ENCODE data around the gene BSCL2. TPM values are rescaled to one million over a fixed set of nuclear protein-coding genes. Genes with fewer than 3 reads are reported as not detected.
A peak's percentile ranks its signal among the peaks of the same experiment; 100 is the strongest.

Gene BSCL2
- total RNA-seq, 2 donors from 2014 or later, result 148 to 187 TPM

DNA sequence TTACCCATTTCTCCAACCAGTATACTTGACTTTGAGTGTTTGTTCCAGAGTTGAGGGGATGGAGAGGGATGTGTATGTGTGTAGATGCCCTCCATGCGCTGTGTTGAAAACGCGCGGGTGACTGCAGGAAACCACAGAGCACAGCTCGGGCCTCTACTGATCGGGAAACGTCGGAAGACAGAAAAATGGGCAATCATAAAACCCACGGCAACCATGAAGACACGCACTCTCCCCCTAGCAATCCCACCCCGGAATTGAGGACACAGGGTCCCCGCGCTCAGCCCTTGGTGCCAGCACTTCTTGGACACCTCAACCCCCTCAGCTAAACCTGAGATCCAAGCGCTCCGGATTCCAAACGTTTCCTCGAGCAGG, 36.0 kb downstream of the BSCL2 start:
- Histone ChIP-seq H3K4me1 (replicated peaks) (peaks cover 19% of the 10 kb centered on the region), H3K36me3 (no peaks in the 10 kb centered on the region), H3K4me3 (peak overlapping the region; percentile 61 to 69), H3K27me3 (replicated peaks; ENCODE audit: insufficient read depth) (no peaks in the 10 kb centered on the region), H3K27ac (peak overlapping the region; percentile 82 to 87), H3K9me3 (no peaks in the 10 kb centered on the region)
- intact Hi-C loops (cut with DNase I), result no loop called here
- no peak for DNase-seq (ENCODE audit: low spot score)
- under 1% methylated on average over 17 of the region's 17 CpGs for WGBS
- no peak for TF ChIP-seq POLR2AphosphoS5 (IDR thresholded peaks at IDR 0.05)
- TF ChIP-seq POLR2A (IDR thresholded peaks at IDR 0.05), result no peak
- TF ChIP-seq, protein P1, sequence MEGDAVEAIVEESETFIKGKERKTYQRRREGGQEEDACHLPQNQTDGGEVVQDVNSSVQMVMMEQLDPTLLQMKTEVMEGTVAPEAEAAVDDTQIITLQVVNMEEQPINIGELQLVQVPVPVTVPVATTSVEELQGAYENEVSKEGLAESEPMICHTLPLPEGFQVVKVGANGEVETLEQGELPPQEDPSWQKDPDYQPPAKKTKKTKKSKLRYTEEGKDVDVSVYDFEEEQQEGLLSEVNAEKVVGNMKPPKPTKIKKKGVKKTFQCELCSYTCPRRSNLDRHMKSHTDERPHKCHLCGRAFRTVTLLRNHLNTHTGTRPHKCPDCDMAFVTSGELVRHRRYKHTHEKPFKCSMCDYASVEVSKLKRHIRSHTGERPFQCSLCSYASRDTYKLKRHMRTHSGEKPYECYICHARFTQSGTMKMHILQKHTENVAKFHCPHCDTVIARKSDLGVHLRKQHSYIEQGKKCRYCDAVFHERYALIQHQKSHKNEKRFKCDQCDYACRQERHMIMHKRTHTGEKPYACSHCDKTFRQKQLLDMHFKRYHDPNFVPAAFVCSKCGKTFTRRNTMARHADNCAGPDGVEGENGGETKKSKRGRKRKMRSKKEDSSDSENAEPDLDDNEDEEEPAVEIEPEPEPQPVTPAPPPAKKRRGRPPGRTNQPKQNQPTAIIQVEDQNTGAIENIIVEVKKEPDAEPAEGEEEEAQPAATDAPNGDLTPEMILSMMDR (IDR thresholded peaks at IDR 0.05), result no peak

DNA sequence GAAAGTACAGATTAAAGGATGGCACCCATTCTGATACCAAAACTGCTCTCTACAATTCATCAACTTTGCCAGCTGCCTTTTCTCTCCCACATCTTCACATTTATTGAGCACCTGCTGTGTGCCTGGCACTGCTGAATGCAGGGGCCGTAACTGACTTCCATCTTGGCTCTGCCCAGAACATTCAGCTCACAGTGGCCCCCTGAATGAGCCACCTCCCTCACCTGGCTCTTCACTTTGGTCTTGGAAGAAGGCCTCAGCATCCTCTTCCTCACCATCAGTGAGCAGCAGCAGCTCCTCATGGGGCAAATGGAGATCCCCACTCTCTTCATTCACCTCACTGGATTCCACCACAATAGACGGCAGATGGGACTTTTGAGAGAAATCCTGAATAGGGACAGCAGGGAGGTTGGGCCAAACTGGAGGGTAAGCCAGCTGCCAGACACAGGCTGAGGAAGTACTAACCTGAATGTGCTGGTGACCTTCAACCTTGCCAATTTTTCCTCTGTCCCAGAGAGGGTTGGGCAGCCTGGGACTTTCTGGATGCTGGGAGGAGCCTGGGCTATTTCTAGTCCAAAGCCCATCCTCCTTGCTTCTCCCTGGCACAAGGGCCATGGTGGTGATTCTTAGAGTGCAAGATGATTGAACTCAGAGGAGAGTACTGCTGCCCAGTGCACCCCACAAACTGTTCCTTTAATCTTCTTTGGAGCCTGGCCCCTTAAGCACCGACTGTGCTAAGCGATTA, 37.6 kb downstream of the BSCL2 start:
- DNase-seq (ENCODE audit: low spot score), result no peak
- WGBS, result 70% methylated on average over 4 of the region's 4 CpGs
- Histone ChIP-seq H3K4me1 (replicated peaks) (peaks cover 20% of the 10 kb centered on the region), H3K36me3 (no peaks in the 10 kb centered on the region), H3K27me3 (replicated peaks; ENCODE audit: insufficient read depth) (no peaks in the 10 kb centered on the region), H3K9me3 (no peaks in the 10 kb centered on the region), H3K4me3 (no peak overlapping the region), H3K27ac (no peak overlapping the region)
- TF ChIP-seq, protein P1 (IDR thresholded peaks at IDR 0.05), result no peak
- TF ChIP-seq POLR2A (IDR thresholded peaks at IDR 0.05) (no peak), POLR2AphosphoS5 (IDR thresholded peaks at IDR 0.05) (no peak)
- intact Hi-C loops (cut with DNase I), result no loop called here

DNA sequence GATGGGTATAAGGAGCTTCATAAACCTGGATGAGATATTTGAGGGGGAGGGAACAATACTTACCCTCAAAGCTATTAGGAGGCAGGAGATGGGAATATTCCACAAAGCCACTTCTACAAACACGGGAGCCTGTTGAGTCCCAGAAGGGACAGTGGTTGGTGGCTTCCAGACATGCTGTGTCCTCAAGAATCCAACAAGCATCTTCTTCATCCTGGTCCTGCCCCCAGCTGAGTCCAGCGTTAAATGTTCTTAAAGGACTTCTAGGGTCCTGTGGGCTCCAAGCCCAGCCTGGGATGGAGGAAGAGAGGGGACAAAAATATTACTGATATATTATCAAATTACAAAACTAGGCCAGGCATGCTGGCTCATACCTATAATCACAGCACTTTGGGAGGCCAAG, 39.8 kb downstream of the BSCL2 start:
- Histone ChIP-seq H3K4me1 (replicated peaks) (peaks cover 12% of the 10 kb centered on the region), H3K27me3 (replicated peaks; ENCODE audit: insufficient read depth) (no peaks in the 10 kb centered on the region), H3K4me3 (no peak overlapping the region), H3K27ac (no peak overlapping the region), H3K36me3 (no peaks in the 10 kb centered on the region), H3K9me3 (no peaks in the 10 kb centered on the region)
- TF ChIP-seq, protein P1 (IDR thresholded peaks at IDR 0.05), result no peak
- TF ChIP-seq POLR2A (IDR thresholded peaks at IDR 0.05) (no peak), POLR2AphosphoS5 (IDR thresholded peaks at IDR 0.05) (no peak)
- intact Hi-C loops (cut with DNase I), result no loop called here
- no peak for DNase-seq (ENCODE audit: low spot score)
- 53% methylated on average over 2 of the region's 2 CpGs for WGBS

DNA sequence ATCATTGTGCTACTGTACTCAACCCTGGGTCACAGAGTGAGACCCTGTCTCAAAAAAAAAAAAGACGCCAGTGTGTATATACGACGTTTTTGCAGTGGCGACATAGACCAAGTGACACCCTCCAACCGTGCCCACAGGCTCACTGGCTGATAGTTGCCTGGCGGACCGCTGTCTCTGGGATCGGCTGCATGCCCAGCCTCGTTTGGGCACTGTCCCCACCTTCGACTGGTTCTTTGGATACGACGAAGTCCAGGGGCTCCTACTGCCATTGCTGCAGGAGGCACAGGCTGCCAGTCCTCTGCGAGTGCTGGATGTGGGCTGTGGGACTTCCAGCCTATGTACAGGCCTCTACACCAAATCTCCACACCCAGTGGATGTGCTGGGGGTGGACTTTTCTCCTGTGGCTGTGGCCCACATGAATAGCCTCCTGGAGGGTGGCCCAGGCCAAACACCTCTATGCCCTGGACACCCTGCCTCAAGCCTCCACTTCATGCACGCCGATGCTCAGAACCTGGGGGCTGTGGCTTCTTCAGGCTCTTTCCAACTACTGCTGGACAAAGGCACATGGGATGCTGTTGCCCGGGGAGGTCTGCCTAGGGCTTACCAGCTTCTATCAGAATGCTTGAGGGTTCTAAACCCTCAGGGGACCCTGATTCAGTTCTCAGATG, 40.8 kb downstream of the BSCL2 start:
- peaks cover 12% of the 10 kb centered on the region for H3K4me1 ChIP-seq (replicated peaks)
- WGBS, result 33% methylated on average over 16 of the region's 16 CpGs
- intact Hi-C loops (cut with DNase I), result no loop called here
- no peak for TF ChIP-seq POLR2AphosphoS5 (IDR thresholded peaks at IDR 0.05)
- TF ChIP-seq POLR2A (IDR thresholded peaks at IDR 0.05), result no peak
- TF ChIP-seq, protein P1 (IDR thresholded peaks at IDR 0.05), result no peak
- peak overlapping the region; percentile 80 to 86 for H3K4me3 ChIP-seq
- H3K27ac ChIP-seq, result peak overlapping the region; percentile 87 to 90
- no peaks in the 10 kb centered on the region for H3K36me3 ChIP-seq
- H3K27me3 ChIP-seq (replicated peaks; ENCODE audit: insufficient read depth), result no peaks in the 10 kb centered on the region
- no peak for DNase-seq (ENCODE audit: low spot score)
- no peaks in the 10 kb centered on the region for H3K9me3 ChIP-seq

Data from prostate gland (tissue), 2 donors.